ENCODE data around the gene ZNF580. TPM values are rescaled to one million over a fixed set of nuclear protein-coding genes. Genes with fewer than 3 reads are reported as not detected.

The ZNF580 gene
- total RNA-seq, 1 experiment from 2014 or later, result 15.2 TPM

DNA sequence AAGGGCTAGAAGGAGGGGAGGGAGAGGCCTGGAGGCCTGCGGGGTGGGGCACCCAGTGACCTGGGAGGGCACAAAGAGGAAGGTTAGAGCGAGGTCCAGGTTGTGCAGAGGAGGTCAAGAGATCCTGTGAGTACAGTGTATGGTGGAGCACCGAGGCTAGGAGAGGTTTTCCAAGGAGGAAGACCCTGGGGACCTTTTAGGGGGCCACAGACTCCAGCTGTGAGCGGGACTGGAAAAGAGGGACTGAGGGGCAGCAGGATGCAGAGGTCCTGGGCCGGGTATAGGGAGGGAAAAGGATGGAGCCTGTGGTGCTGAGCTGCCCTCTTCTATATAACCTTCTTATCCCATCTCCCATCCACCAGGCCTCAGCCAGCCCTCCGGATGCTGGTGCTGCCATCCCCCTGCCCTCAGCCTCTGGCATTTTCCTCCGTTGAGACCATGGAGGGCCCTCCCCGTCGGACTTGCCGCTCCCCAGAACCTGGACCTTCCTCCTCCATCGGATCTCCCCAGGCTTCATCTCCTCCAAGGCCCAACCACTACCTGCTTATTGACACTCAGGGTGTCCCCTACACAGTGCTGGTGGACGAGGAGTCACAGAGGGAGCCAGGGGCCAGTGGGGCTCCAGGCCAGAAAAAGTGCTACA lies 3.5 kb downstream of the ZNF580 start:
- peaks cover 14% of the 10 kb centered on the region for H3K36me3 ChIP-seq (ENCODE audit: low read depth, low read length)
- ChIA-PET POLR2A (ENCODE audit: unreplicated experiment) (no interaction called here), CTCF (interaction anchor here (0.5 kb wide), 1 partner anchor 10 kb away, joined by 3 read pairs; no protein-coding TSS in a partner anchor)
- DNase-seq (no peak), ATAC-seq (no peak)
- peak overlapping the region; percentile 53; the same call in 1 of the 2 replicates for H3K27ac ChIP-seq (ENCODE audit: low read length)
- H3K9me2 ChIP-seq (replicated peaks; ENCODE audit: low read length), result no peaks in the 10 kb centered on the region
- H3K4me1 ChIP-seq (ENCODE audit: insufficient read depth, low read length), result peaks cover 47% of the 10 kb centered on the region
- intact Hi-C loops (cut with micrococcal nuclease), result no loop called here
- H3F3A ChIP-seq (ENCODE audit: low read length, unreplicated experiment), result peaks cover 7% of the 10 kb centered on the region
- peak overlapping the region; percentile 95 for H3K9ac ChIP-seq (ENCODE audit: low read length)
- no TSS peak for BruUV-seq (replicated peaks)
- peaks cover 64% of the 10 kb centered on the region for H3K79me2 ChIP-seq (ENCODE audit: low read length)
- TF ChIP-seq EZH2phosphoT487 (IDR thresholded peaks at IDR 0.05; ENCODE audit: borderline replicate concordance, low read length) (no peak), EZH2 (IDR thresholded peaks at IDR 0.05; ENCODE audit: low read length, unreplicated experiment) (no peak)
- TF ChIP-seq, protein P1, sequence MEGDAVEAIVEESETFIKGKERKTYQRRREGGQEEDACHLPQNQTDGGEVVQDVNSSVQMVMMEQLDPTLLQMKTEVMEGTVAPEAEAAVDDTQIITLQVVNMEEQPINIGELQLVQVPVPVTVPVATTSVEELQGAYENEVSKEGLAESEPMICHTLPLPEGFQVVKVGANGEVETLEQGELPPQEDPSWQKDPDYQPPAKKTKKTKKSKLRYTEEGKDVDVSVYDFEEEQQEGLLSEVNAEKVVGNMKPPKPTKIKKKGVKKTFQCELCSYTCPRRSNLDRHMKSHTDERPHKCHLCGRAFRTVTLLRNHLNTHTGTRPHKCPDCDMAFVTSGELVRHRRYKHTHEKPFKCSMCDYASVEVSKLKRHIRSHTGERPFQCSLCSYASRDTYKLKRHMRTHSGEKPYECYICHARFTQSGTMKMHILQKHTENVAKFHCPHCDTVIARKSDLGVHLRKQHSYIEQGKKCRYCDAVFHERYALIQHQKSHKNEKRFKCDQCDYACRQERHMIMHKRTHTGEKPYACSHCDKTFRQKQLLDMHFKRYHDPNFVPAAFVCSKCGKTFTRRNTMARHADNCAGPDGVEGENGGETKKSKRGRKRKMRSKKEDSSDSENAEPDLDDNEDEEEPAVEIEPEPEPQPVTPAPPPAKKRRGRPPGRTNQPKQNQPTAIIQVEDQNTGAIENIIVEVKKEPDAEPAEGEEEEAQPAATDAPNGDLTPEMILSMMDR (conservative IDR thresholded peaks at IDR 0.05; ENCODE audit: low read depth, low read length), result no peak
- H3K27me3 ChIP-seq (ENCODE audit: low read length), result no peaks in the 10 kb centered on the region
- H4K20me1 ChIP-seq (ENCODE audit: low read length), result 0 out of 2 replicates have a peak, but pooled peaks cover 4% of the 10 kb centered on the region
- no peaks in the 10 kb centered on the region for H3K9me3 ChIP-seq (ENCODE audit: low read length)
- no peak overlapping the region for H2AFZ ChIP-seq (ENCODE audit: low read length)
- H3K4me3 ChIP-seq (ENCODE audit: low read length), result peak overlapping the region; percentile 96
- peak overlapping the region; percentile 85 for H3K4me2 ChIP-seq (ENCODE audit: low read length)

DNA sequence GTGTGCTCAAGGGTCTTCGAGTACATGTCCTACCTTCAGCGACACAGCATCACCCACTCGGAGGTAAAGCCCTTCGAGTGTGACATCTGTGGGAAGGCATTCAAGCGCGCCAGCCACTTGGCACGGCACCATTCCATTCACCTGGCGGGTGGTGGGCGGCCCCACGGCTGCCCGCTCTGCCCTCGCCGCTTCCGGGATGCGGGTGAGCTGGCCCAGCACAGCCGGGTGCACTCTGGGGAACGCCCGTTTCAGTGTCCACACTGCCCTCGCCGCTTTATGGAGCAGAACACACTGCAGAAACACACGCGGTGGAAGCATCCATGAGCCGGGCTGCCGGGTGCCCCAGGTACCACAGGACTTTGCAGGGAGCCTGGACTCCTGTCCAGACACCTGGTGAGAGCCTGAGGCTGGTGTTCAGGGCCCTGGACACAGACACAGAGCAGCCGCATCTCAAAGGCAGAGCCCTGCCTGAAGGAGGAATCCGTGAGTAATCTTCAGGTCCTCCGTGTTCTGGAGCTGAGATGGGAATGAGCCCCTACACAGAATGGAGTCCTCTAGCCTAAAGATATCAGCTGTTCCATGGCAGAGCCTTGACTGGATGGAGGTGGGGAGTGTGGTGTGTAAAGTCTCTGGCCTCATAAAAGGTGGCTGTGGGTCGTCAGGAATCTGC lies 4.2 kb downstream of the ZNF580 start:
- 0 out of 2 replicates have a peak, but pooled peaks cover 4% of the 10 kb centered on the region for H4K20me1 ChIP-seq (ENCODE audit: low read length)
- DNase-seq (no peak), ATAC-seq (no peak)
- peaks cover 45% of the 10 kb centered on the region for H3K4me1 ChIP-seq (ENCODE audit: insufficient read depth, low read length)
- H3K9me3 ChIP-seq (ENCODE audit: low read length), result no peaks in the 10 kb centered on the region
- H3K9me2 ChIP-seq (replicated peaks; ENCODE audit: low read length), result no peaks in the 10 kb centered on the region
- POLR2A ChIA-PET (ENCODE audit: unreplicated experiment), result no interaction called here
- peaks cover 58% of the 10 kb centered on the region for H3K79me2 ChIP-seq (ENCODE audit: low read length)
- TSS peak; percentile 35 for BruUV-seq (replicated peaks)
- H3K4me3 ChIP-seq (ENCODE audit: low read length), result peak overlapping the region; percentile 96
- H3K9ac ChIP-seq (ENCODE audit: low read length), result peak overlapping the region; percentile 95
- TF ChIP-seq, protein P1 (conservative IDR thresholded peaks at IDR 0.05; ENCODE audit: low read depth, low read length), result no peak
- TF ChIP-seq EZH2 (IDR thresholded peaks at IDR 0.05; ENCODE audit: low read length, unreplicated experiment) (no peak), EZH2phosphoT487 (IDR thresholded peaks at IDR 0.05; ENCODE audit: borderline replicate concordance, low read length) (no peak)
- H3K36me3 ChIP-seq (ENCODE audit: low read depth, low read length), result peaks cover 14% of the 10 kb centered on the region
- H3K4me2 ChIP-seq (ENCODE audit: low read length), result peak overlapping the region; percentile 85
- no peak overlapping the region for H2AFZ ChIP-seq (ENCODE audit: low read length)
- no peak overlapping the region for H3K27ac ChIP-seq (ENCODE audit: low read length)
- no peaks in the 10 kb centered on the region for H3K27me3 ChIP-seq (ENCODE audit: low read length)
- CTCF ChIA-PET, result interaction anchor here (0.5 kb wide), 1 partner anchor 9 kb away, joined by 3 read pairs; no protein-coding TSS in a partner anchor
- intact Hi-C loops (cut with micrococcal nuclease), result no loop called here
- peaks cover 5% of the 10 kb centered on the region for H3F3A ChIP-seq (ENCODE audit: low read length, unreplicated experiment)

DNA sequence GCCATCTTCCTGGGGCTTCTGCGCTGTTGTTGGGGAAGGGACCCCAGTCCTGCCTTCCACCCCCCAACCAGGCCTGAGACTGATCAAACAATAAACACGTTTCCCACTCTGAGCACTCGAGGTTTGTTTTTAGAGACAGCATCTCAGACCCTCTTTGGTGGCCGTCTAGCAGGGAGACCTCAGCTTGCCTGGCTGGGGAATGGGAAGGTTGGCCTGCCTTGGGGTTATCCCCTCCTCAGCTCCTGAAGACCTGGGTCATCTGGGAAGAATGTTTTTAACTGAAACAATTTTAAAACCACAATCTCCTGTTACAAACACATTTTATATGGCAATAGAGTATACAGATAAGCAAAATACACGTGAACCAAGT lies 4.7 kb downstream of the ZNF580 start:
- Histone ChIP-seq H3K4me2 (ENCODE audit: low read length) (peak overlapping the region; percentile 85), H3K27ac (ENCODE audit: low read length) (no peak overlapping the region)

More for the DNA sequence above, 4.7 kb downstream of the ZNF580 start:
- peak overlapping the region; percentile 95; the same call in 1 of the 2 replicates for H3K9ac ChIP-seq (ENCODE audit: low read length)
- DNase-seq, result no peak
- H3K9me2 ChIP-seq (replicated peaks; ENCODE audit: low read length), result no peaks in the 10 kb centered on the region
- peaks cover 5% of the 10 kb centered on the region for H3F3A ChIP-seq (ENCODE audit: low read length, unreplicated experiment)
- CTCF ChIA-PET, result no interaction called here
- H3K4me3 ChIP-seq (ENCODE audit: low read length), result peak overlapping the region; percentile 96
- H3K27me3 ChIP-seq (ENCODE audit: low read length), result no peaks in the 10 kb centered on the region
- peaks cover 14% of the 10 kb centered on the region for H3K36me3 ChIP-seq (ENCODE audit: low read depth, low read length)
- TF ChIP-seq, protein P1 (conservative IDR thresholded peaks at IDR 0.05; ENCODE audit: low read depth, low read length), result no peak
- TF ChIP-seq EZH2 (IDR thresholded peaks at IDR 0.05; ENCODE audit: low read length, unreplicated experiment) (no peak), EZH2phosphoT487 (IDR thresholded peaks at IDR 0.05; ENCODE audit: borderline replicate concordance, low read length) (no peak)
- H3K9me3 ChIP-seq (ENCODE audit: low read length), result no peaks in the 10 kb centered on the region
- H3K79me2 ChIP-seq (ENCODE audit: low read length), result peaks cover 58% of the 10 kb centered on the region
- H3K4me1 ChIP-seq (ENCODE audit: insufficient read depth, low read length), result peaks cover 40% of the 10 kb centered on the region
- intact Hi-C loops (cut with micrococcal nuclease), result no loop called here
- no peak for ATAC-seq
- H2AFZ ChIP-seq (ENCODE audit: low read length), result no peak overlapping the region
- no TSS peak for BruUV-seq (replicated peaks)
- POLR2A ChIA-PET (ENCODE audit: unreplicated experiment), result no interaction called here
- H4K20me1 ChIP-seq (ENCODE audit: low read length), result 0 out of 2 replicates have a peak, but pooled peaks cover 4% of the 10 kb centered on the region
